Hepatocyte (in vitro differentiated cells): ENCODE data around the gene FSHR.

Experiments used
- EZH2 ChIP-seq: fragments of 200-600 bp; sonication (generic); IDR thresholded peaks from 2 replicates; pipeline ENCODE4 v1.6.1; 2016; ENCODE audit warnings: antibody characterized with exemption, mild to moderate bottlenecking, borderline replicate concordance
- EZH2phosphoT487 ChIP-seq: fragments of 200-600 bp; sonication (generic); IDR thresholded peaks from one replicate; pipeline ENCODE4 v1.6.1; 2018; ENCODE audit warnings: antibody characterized with exemption, mild to moderate bottlenecking, low read depth, moderate library complexity; ENCODE audit not compliant: unreplicated experiment, severe bottlenecking
- TF ChIP-seq, protein P1 (sequence below): fragments of 200-600 bp; sonication (generic); IDR thresholded peaks from 2 replicates; pipeline ENCODE4 v1.5.1; 2016; ENCODE audit warnings: antibody characterized with exemption, mild to moderate bottlenecking; ENCODE audit not compliant: poor library complexity

DNA sequence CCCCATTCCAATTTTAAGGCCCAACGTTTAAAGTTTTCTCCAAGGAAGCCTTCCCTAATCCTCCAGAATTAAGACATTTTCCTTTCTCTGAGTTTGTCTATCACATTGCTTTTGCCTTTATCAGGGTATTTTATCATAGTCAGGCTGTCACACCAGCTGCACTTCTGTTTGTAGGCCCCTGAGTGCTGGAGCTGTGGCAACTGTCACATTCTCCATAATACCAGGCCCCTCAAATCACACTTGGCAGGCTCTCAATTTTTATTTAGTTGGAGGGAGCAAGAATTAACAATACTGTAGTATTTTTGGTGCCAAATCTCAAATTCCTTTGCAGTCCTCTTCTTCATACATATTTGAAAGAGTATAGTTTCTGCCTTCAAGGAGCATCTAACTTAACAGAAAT lies 122.2 kb downstream of the FSHR start:
- TF ChIP-seq, protein P1, sequence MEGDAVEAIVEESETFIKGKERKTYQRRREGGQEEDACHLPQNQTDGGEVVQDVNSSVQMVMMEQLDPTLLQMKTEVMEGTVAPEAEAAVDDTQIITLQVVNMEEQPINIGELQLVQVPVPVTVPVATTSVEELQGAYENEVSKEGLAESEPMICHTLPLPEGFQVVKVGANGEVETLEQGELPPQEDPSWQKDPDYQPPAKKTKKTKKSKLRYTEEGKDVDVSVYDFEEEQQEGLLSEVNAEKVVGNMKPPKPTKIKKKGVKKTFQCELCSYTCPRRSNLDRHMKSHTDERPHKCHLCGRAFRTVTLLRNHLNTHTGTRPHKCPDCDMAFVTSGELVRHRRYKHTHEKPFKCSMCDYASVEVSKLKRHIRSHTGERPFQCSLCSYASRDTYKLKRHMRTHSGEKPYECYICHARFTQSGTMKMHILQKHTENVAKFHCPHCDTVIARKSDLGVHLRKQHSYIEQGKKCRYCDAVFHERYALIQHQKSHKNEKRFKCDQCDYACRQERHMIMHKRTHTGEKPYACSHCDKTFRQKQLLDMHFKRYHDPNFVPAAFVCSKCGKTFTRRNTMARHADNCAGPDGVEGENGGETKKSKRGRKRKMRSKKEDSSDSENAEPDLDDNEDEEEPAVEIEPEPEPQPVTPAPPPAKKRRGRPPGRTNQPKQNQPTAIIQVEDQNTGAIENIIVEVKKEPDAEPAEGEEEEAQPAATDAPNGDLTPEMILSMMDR = no peak
- TF ChIP-seq EZH2 (no peak), EZH2phosphoT487 (no peak)
